Measurements from ENCODE around the gene AGAP3.

The AGAP3 gene

DNA sequence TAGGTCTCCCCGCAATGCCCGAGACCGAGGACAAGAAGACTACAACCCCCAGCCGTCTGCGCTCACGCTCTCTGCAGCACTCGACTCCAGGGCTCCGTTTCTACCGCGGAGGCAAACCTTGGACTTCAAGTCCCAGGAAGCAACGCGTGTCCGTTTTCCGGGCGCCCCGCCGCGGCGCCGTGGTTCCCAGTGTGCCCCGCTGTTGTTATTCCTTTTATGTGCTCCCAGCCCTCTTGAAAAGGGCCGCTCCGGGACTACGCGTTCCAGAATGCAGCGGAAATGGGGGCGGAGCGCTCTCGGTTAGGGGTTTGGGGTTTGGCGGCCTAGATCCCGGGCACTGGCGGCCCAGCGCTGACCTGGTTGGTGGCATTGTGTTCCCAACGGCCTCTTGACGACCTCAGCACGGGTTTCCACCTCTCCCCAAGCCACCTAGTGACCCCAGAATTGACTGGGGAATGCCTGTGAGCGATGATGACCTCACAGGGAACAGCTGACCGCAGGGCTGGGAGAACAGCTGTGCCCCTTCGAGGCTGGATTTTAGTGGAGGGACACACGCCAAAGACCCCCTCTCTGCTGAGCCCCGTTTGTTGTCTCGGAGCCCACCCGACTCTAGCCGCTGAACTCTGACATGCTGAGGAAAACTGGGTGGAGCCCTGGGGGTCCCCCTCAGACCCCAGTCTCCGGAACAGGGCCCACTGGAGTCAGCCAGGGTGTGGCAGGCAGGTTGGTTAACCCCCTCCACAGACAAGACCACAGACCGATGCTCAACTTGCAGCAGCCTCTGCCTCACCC, 28.1 kb upstream of the AGAP3 start:
- peak; percentile 92 for DNase-seq

DNA sequence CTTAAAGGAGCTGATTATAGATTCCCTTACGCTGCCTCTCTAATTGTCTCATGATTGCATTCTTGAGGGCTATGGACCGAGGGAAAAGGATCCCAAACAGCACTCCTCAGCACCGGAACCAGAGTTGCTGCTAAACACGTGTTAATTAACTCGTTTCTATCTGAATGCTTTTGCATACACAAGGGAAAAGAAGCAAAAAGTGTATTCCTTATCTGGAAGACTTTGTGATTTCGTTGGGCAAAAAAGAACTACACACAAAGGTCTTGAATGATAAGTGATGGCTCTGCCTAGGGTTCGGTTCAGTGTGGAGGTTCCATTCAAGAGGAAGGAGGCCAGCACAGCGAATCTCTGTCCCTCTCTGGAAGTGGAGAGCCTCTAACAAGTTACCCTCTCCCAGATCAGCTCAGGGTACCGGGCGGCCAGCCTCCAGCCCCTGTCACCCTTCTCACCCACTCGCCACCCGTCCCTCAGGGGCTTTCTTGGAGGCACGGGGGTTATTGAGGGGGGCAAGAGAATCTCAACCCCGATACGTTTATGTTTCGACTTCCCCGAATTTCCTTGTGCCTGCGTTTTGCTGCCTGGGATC, 27.4 kb upstream of the AGAP3 start:
- no peak for DNase-seq

DNA sequence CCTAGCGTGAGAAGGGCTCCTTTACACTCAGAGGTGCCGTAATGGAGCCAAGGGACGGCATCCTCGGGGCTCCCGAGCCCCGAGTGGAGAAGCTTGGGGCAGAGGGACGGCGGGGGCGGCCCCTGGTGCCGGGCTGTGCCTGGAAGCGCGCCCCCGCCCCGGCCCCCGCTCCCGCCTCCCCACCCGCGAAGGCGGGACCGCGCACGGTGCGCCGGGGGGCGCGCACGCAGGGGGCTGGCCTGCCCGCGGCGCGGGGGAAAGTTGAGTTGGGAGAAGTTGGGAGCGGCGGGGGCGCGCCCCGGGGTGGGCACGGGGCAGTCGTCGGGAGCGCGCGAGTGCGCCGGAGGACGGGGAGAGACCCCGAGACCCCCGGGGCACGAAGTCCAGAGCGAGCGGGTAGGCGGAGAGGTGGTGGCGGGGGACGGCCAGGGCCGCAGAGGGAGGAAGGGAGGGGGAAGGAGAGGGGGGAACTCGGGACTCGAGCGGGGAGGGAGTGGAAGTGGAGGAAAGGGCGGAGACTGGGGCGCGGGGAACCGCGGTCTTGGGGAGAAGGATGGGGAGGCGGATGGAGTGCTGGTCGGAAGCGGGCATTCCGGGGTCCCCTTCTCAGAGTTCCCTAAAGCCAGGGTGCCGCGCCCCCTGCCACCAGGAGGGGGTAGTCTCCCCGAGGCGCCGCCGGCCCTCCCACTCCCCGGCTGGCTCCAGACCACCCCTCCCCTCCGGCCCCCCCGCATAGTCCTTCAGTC, 26.7 kb upstream of the AGAP3 start, which contains the start of gene SLC4A2:
TSS of gene SLC4A2 (plus strand) at position 223 of the 746 bp plus-strand sequence. CDS start 2,399 bp downstream, outside the sequence.
- DNase-seq, result peak; percentile 43

DNA sequence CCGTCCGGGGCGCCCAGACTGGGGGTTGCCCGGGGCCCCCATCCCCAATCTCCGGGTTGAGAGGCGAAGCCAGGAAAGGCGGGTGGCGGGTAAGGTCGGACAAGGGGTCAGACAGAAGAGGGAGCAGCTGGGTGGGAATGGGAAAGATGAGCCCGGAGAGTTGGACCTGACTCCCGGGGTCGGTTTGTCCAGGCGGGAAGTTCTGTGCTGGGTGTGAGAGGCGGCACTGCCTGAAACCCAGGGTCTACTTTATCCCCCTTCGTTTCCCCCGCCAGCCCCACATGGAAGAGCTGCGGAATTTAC, 26.2 kb upstream of the AGAP3 start:
- no peak for DNase-seq

DNA sequence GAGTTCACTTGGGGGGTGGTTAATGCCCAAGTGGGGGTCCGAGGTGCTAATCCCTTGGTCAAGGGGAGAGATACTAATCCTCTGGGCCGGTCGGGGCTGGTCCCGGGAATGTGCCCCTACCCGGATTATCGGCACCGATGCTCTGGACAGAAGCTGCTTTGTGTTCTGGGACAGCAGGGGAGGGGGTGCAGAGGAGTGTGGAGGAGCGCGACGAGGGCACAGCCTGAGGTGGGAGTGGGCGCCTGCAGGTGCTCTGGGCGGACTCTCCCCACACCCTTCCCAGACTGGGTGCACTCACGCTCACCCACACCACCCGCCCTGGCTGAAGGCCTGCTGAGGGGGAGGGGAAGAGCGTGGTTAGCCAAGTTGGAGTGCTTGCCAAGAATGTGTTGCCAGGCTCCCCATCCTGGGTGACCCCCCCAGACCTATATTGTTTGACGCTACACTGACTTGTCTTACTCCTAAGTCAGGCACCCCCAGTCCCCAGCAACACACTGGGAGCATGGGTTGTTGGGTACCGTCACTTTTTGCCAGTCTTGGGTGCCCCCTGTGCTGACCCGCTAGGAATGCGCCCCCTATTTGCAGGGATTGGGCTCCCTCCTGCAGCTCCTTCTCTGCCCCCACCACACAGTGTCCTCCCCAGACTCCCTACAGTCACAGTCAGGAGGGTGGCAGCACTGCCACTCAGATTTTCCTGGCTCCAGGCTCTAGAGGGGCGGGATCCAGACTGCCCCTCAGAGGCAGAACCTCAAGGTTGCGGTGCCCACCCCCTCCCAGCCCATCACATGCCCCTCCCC, 25.7 kb upstream of the AGAP3 start:
- DNase-seq, result no peak

DNA sequence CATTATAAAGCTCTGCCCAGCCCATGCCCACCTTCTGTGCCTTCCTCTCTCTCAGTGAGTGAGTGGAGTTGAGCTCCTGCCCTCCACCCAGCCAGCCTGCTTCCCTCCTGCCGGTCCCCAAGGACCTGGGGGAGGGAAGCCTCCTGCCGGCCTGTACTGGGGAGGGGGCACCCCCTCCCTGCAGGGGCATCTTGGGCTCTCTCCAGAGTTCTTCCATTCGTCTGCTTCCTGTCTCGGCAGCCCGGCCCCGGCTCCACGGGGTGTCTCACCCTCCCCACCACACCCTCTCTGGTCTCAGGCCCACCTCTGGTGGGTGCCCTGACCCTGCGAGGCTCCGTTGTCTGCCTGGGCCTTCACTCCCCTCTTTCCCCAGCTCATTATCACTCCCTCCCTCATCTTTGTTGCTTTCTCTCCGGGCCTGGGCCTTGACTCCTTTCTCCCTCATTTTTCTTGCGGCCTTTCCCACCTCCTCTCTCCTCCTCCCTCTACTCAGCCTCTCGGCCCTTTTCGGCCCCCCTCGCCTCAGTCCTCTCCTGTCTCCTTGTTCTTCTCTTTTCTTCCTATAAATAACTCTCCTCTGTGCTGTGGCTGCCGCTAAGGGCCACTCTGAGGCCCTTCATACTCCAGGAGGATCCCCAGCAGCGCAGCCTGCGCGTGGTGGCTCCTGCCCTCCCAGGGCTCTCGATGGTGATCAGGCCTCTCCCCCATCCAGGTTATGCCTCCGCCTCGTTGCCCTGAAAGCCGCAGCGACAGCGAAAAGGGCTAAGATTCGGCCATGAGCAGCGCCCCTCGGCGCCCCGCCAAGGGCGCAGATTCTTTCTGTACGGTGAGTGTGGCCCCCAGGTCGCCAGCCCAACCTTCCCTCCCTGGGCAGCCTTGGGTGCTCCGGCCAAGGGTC, 24.8 kb upstream of the AGAP3 start:
- no peak for DNase-seq

DNA sequence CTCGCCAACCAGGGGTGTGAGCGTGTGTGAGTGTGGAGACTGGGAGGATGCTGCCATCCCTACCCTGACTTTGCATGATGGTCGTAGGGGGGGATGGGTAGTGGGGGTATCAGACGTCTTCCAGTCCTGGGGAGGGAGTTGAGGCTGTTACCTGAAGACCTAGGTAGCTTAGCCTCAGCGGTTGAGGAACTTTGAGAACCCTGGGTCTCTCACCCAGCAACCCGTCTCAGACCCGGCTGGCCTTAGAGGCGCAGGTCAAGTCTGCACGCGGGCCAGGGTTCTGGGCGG, 24.2 kb upstream of the AGAP3 start:
- DNase-seq, result no peak

DNA sequence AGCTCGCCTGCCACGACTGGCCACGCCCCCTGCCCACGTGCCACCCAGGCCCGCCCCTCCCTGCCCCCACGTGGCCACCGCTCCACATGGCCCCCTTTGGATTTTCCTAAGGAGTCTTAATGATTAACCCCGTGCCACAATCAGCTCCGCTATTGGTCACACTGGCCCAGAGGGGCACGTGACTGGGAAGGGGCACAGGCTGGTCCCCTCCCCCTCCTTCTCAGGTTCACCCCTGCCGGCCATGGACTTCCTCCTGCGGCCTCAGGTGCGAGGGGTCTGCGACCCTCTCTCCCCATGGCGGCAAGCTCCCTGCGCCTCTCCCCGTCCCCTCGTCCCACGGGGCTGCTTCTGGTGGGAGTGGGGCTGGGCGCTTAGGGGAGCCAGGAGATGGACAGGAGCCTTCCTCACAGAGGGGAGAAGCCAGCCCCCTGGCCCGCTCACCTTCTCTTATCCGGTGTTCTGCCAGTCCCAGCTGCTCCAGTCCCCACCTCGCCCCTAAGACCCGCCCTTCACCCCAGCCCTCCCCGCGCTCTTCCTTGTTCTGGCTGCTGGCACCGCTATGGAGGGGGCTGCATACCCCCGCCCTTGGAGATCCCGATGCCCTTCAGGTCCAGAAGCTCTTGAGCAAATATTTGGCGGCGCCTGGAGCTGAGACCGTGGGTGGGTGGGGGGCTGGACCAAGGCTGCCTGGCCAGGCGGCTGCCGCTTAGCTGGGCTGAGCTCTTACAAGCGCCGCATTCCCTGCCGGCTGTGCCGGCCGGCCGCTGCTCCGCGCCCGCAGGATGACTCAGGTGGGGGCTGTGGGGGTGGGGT, 23.7 kb upstream of the AGAP3 start:
- DNase-seq, result no peak

DNA sequence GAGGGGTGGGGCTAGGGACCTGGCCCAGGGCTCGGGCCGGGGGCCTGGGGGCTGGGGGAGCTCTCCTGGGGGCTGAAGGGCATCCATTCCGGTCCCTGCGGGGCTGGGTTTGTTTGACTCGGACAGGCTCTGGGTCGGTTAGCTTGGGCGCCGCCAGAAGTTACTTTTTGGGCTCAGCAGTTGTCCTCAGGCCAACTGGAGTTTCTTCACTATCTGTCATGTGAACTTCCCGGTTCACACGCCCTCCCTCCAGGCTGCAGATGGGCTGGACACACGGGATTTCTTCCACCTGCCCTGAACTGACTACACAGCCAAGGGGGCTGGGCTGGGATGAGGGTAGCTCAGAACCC, 23.1 kb upstream of the AGAP3 start:
- DNase-seq, result no peak

DNA sequence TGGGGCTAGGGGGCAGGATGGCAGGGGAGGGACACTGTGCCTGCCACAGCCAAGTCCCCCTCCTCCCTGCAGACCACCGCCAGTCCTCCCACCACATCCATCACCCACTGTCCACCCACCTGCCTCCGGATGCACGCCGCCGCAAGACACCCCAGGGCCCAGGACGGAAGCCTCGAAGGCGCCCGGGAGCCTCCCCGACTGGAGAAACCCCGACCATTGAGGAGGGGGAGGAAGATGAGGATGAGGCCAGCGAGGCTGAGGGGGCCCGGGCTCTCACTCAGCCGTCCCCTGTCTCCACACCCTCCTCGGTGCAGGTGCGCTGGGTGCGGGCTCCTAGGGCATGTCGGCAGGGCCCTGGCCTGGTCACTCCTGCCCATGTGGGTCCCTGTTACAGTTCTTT, 21.8 kb upstream of the AGAP3 start:
- DNase-seq, result no peak

DNA sequence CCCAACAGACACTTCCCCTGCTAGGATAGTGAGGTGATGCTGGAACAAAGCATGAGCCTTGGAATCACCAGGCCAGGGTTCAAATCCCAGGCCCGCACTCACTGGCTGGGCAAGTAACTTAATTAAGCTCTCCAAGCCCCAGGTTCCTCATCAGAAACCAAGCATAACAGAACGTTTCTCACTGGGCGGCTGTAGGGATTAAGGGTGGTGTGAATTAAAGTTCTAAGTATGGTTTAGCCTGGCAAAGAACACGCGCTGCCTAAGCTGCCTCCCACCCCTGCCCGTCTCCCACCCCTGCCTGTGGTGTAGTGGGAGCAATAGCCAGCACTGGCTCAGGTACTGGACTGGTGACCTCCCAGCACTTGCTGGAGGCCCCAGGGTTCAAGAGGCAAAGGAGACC, 21.3 kb upstream of the AGAP3 start:
- no peak for DNase-seq

DNA sequence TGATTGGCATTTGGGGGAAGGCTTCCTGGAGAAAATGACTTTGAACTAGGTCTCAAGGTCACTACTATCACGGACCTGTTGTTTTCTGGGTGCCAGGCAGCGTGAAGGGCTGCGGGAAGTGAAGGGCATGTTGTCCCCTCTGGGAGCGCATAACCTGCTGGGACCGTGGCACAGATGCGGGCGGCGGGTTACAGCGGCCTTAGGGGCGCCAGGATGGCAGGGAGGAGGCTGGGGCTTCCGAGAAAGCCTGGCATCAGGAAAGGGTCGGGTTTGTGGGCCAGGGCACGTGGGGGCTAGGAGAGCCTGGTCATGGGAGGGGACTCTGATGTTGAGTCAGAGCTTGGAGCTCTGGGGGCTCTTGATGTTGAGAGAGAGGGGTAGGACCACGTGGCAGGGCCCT, 20.8 kb upstream of the AGAP3 start:
- DNase-seq, result no peak

DNA sequence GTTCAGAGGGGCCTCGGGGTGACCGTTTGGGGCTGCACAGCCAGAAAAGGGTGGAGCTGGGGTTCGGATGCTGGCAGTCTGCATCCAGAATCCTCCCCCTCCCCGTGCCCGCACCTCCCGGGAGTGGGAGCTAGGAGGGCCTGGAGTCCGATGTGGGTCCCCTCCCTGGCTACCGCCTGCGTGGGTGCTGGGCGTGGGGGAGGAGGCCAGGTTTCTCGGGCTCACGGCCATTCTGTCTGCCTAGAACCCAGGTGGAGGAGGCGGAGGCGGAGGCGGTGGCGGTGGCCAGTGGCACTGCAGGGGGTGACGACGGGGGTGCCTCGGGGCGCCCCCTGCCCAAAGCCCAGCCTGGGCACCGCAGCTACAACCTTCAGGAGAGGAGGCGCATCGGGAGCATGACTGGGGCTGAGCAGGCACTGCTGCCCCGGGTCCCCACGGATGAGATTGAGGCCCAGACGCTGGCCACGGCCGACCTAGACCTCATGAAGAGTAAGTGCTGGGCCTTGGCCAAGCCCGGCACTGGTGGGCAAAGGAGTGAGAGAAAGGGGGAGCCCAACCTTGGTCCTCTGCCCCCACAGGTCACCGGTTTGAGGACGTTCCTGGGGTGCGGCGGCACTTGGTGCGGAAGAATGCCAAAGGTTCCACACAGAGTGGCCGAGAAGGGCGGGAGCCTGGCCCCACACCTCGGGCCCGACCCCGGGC, 19.9 kb upstream of the AGAP3 start:
- DNase-seq, result no peak

DNA sequence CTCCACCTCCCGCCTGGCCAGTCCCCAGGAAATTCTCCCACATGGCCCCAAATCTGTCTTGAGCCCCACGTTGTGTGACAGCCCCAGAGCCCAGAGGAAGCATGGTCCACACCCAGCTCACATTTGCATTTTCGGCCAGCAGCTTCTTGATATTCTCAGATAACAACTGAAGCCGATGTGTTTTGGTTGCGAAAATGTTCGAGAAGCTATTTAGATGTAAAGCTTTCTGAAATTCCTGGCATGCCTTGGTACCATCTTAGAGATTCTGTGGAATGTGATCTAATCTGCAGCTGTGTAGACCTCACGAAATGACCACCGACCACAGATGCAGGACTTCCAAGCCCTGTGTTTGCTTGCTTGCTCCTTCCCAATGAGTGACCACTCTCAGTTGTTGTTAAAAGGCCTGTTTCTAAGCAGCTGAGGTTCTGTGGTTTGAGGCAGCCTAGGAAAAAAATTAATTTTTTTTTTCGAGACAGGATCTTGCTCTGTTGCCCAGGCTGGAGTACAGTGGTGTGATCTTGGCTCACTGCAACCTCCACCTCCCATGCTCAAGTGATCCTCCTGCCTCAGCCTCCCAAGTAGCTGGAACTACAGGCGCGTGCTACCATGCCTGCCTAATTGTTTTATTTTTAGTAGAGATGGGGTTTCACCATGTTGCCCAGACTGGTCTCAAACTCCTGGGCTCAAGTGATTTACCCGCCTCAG, 18.1 kb upstream of the AGAP3 start:
- no peak for DNase-seq

DNA sequence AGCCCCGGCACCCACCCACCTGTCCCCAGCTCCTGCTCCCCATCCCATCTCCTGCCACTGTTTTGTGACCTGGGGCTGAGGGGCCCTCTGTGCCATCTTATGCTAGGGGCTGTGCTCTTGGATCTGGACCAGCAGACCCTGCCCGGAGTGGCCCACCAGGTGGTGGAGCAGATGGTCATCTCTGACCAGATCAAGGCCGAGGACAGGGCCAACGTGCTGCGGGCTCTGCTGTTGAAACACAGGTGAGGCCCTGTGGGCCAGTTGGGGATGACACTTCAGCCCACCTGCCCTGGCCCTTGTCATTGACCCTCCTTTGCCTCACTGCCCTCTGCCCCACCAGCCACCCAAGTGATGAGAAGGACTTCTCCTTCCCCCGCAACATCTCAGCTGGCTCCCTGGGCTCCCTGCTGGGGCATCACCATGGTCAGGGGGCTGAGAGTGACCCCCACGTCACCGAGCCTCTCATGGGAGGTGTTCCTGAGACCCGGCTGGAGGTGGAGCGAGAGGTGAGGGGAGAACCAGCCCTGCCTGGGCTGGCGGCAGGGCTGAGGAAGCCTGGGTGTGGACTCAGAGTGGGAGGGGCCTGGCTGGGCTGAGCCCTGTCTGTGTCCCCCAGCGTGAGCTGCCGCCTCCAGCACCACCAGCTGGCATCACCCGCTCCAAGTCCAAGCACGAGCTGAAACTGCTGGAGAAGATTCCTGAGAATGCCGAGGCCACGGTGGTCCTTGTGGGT, 16.3 kb upstream of the AGAP3 start:
- no peak for DNase-seq

DNA sequence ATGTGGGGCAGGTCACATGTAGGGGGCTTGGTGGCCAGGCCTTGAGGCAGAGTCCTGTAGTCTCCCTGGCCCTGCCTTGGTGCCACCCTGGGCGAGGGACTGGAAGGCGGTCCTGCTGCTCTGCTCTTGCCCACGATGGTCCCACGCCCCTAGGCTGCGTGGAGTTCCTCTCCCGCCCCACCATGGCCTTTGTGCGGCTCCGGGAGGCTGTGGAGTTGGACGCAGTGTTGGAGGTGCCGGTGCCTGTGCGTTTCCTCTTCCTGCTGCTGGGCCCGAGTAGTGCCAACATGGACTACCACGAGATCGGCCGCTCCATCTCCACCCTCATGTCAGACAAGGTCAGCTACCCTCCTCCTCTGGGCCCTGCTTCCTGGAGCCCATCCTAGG, 15.7 kb upstream of the AGAP3 start:
- no peak for DNase-seq

DNA sequence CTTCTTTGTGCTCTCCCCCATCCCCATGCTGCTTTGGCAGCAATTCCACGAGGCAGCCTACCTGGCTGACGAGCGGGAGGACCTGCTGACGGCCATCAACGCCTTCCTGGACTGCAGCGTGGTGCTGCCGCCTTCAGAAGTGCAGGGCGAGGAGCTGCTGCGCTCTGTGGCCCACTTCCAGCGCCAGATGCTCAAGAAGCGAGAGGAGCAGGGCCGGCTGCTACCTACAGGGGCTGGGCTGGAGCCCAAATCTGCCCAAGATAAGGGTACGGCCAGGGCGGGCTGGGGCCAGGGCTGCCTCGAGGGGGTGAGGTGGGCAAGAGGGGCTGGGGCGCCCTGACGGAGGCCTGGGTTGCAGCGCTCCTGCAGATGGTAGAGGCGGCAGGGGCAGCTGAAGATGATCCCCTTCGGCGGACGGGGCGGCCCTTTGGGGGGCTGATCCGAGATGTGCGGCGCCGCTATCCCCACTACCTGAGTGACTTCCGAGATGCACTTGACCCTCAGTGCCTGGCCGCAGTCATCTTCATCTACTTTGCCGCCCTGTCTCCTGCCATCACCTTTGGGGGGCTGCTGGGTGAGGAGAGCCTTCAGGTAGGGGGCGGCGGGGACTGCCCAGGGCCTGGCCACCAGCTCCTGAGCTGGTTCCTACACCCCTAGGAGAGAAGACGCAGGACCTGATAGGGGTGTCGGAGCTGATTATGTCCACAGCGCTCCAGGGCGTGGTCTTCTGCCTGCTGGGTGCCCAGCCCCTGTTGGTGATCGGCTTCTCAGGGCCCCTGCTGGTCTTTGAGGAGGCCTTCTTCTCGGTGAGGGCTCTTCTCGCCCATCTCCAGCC, 15.0 kb upstream of the AGAP3 start:
- no peak for DNase-seq

DNA sequence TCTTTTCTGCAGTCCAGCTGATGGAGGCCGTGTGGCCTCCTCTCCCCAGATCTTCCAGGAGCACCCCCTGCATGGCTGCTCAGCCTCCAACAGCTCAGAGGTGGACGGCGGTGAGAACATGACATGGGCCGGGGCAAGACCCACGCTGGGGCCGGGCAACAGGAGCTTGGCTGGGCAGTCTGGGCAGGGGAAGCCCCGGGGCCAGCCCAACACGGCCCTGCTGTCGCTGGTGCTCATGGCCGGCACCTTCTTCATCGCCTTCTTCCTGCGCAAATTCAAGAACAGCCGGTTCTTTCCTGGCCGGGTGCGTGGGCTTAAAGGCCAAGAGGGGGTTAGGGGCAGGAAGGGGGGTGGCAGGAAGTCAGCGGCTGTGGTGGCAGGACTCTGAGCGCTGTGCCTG, 12.3 kb upstream of the AGAP3 start:
- no peak for DNase-seq

Measured in GOT3 (cell line).